ENCODE data around the gene PCLO. TPM values are rescaled to one million over a fixed set of nuclear protein-coding genes. Genes with fewer than 3 reads are reported as not detected.

Gene PCLO
- total RNA-seq, 4 donors from 2014 or later, result 11.8 to 40.4 (median 26.1) TPM

GRCh38 chr7:82803411-82803810 lies 359.3 kb downstream of the PCLO start:
- no peak for DNase-seq
- H3K36me3 ChIP-seq, result no peaks in the 10 kb centered on the region
- intact Hi-C loops (cut with DNase I), result no loop called here
- 84 to 87% methylated on average over 2 of the region's 2 CpGs for WGBS, 2 donors
- H3K4me3 ChIP-seq (replicated peaks in 1 of 3), result no peak overlapping the region
- no peaks in the 10 kb centered on the region for H3K9me3 ChIP-seq
- no peaks in the 10 kb centered on the region for H3K27me3 ChIP-seq
- no peak for TF ChIP-seq CTCF (IDR thresholded peaks at IDR 0.05)
- no peak for TF ChIP-seq POLR2A (IDR thresholded peaks at IDR 0.05)
- H3K4me1 ChIP-seq, result no peaks in the 10 kb centered on the region
- no peak overlapping the region for H3K27ac ChIP-seq

- H3K27ac ChIP-seq, result no peak overlapping the region
- no peak for DNase-seq
- H3K27me3 ChIP-seq, result no peaks in the 10 kb centered on the region
- H3K36me3 ChIP-seq, result no peaks in the 10 kb centered on the region
- no peaks in the 10 kb centered on the region for H3K9me3 ChIP-seq
- H3K4me1 ChIP-seq, result no peaks in the 10 kb centered on the region
- TF ChIP-seq POLR2A (IDR thresholded peaks at IDR 0.05) (no peak), CTCF (IDR thresholded peaks at IDR 0.05) (no peak)
- intact Hi-C loops (cut with DNase I), result no loop called here
- no peak overlapping the region for H3K4me3 ChIP-seq (replicated peaks in 1 of 3)
- WGBS, 2 donors, result 59 to 63% methylated on average over 5 of the region's 5 CpGs
Observed at GRCh38 chr7:82789883-82790609, 372.6 kb downstream of the PCLO start.

- DNase-seq, result no peak
- intact Hi-C loops (cut with DNase I), result no loop called here
- Histone ChIP-seq H3K4me1 (no peaks in the 10 kb centered on the region), H3K9me3 (no peaks in the 10 kb centered on the region), H3K4me3 (replicated peaks in 1 of 3) (no peak overlapping the region), H3K27me3 (no peaks in the 10 kb centered on the region), H3K36me3 (no peaks in the 10 kb centered on the region), H3K27ac (no peak overlapping the region)
- TF ChIP-seq CTCF (IDR thresholded peaks at IDR 0.05) (no peak), POLR2A (IDR thresholded peaks at IDR 0.05) (no peak)
- WGBS, 2 donors, result 78 to 83% methylated on average over 1 of the region's 1 CpG
Observed at GRCh38 chr7:82778021-82778420, 384.7 kb downstream of the PCLO start.

GRCh38 chr7:82762880-82763279 lies 399.8 kb downstream of the PCLO start:
- 84 to 92% methylated on average over 3 of the region's 3 CpGs for WGBS, 2 donors
- no peak for DNase-seq
- Histone ChIP-seq H3K9me3 (no peaks in the 10 kb centered on the region), H3K27ac (no peak overlapping the region), H3K4me1 (no peaks in the 10 kb centered on the region), H3K27me3 (no peaks in the 10 kb centered on the region), H3K4me3 (replicated peaks in 1 of 3) (no peak overlapping the region), H3K36me3 (no peaks in the 10 kb centered on the region)
- TF ChIP-seq POLR2A (IDR thresholded peaks at IDR 0.05) (no peak), CTCF (IDR thresholded peaks at IDR 0.05) (no peak)
- intact Hi-C loops (cut with DNase I), result no loop called here

GRCh38 chr7:82760831-82761230 lies 401.9 kb downstream of the PCLO start:
- intact Hi-C loops (cut with DNase I), result no loop called here
- WGBS, 2 donors, result 61% methylated on average over 2 of the region's 2 CpGs
- TF ChIP-seq POLR2A (IDR thresholded peaks at IDR 0.05) (no peak), CTCF (IDR thresholded peaks at IDR 0.05) (no peak)
- H3K27me3 ChIP-seq, result no peaks in the 10 kb centered on the region
- no peaks in the 10 kb centered on the region for H3K9me3 ChIP-seq
- no peak overlapping the region for H3K27ac ChIP-seq
- no peaks in the 10 kb centered on the region for H3K4me1 ChIP-seq
- H3K36me3 ChIP-seq, result no peaks in the 10 kb centered on the region
- no peak overlapping the region for H3K4me3 ChIP-seq (replicated peaks in 1 of 3)
- no peak for DNase-seq
